Embryonic facial prominence (tissue), 1 donor: Measurements from ENCODE around the gene SPRY2.
"Not testable (repeated sequence)": the region's sequence is repeated elsewhere in the genome, so short reads cannot be mapped to it uniquely, and the experiment has no call there.

Source experiments
- DNase-seq: peaks from one replicate; pipeline ENCODE4 v3.0.0-alpha.2; 2016; ENCODE audit errors: extremely low spot score

Gene SPRY2, protein sequence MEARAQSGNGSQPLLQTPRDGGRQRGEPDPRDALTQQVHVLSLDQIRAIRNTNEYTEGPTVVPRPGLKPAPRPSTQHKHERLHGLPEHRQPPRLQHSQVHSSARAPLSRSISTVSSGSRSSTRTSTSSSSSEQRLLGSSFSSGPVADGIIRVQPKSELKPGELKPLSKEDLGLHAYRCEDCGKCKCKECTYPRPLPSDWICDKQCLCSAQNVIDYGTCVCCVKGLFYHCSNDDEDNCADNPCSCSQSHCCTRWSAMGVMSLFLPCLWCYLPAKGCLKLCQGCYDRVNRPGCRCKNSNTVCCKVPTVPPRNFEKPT

DNA sequence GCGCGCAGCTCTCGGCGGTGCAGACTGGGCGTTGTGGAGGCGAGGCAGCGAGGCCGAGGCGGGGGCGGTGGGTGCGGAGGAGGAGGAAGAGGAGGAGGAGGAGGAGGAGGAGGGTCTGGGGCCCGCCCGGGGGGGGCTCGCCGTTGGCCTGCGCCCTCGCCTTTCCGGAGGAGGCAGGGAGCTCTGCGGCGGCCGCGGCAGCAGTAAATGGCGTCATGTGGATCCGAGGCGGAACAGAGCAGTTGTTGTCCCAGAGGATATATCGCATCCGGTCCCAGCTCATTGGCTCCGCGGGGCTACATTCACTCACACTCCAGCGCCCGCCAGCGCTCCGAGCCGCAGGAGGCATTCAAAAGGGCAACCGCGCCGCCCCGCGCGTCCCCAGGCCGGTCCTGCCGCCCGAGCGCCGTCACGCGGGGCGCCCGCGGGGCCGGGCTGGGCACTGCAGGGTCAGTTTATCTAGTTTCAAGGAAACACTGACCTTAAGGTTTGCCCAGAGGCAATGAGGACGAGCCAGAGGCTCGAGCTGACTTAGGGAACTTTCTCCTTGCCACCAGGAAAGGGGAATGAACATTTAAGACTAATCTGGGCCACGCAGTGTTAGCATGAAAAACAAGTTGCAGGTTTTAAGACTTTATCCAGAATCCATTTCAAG is at the start of gene SPRY2:
Gene SPRY2 (minus strand): TSS at position 26 of the 655 bp plus-strand sequence. CDS start 3,421 bp downstream, outside the sequence.
- peak; percentile 97 for DNase-seq

DNA sequence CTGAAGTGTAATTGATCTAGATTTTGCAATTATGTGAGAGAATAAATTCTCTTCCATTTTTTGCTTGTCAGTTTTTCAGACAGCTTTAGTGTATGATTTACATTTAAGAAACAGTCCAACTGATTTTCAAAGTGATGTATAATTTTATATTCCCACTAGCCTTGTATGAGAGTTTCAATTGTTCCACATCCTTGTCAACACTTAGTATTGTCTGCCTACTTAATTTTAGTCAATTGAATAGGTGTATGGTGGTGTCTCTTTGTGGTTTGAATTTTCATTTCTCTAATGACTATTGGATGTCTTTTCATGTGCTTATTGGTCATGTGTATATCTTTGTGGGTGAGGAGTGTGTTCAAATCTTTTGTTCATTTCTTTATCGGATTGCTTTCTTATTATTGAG is 49.4 kb upstream of the SPRY2 start:
- DNase-seq, result no peak

DNA sequence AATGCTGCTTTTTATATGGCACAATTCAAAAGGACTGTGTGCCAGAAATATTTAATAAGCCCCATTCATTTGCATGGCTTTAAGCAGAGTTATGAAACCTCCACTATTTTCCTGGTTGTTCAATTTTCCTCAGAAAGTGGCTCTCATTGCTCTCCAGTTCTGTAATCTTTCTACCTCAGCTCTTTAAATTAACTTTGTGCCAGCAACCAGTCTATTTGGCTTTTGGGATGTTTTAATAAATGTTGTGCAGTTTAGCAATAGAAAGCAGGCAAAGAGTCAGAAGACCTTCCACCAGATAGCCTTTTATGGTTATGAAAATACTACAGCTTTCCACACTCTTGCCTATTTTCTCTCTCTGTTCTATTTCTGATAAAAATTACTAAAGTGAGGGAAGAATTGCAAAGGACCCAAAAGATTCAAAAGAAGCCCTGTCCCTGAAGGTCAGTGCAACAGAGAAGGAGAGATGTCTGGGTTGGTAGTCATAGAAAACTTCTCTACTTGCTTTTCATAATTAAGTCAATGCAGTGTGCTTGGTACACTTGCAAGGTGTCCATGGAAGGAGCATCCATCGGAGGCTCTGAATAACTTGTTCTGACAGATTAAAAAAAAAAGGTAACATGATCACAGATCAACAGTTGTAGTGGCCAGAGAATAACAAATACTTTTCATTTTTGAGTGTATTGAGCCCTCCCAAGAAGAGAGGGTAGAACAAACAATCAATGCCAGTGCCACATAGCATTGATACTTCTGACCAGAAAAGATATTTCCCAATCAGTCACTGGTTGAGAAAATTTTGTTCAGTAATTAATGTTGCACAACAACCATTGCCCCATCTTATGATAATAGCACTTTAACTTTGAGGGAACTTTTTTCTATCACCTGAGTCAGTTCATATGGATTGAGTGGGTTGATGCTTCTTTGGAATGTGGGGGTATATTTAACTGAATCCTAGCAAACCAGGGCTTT is 48.4 kb upstream of the SPRY2 start:
- no peak for DNase-seq

DNA sequence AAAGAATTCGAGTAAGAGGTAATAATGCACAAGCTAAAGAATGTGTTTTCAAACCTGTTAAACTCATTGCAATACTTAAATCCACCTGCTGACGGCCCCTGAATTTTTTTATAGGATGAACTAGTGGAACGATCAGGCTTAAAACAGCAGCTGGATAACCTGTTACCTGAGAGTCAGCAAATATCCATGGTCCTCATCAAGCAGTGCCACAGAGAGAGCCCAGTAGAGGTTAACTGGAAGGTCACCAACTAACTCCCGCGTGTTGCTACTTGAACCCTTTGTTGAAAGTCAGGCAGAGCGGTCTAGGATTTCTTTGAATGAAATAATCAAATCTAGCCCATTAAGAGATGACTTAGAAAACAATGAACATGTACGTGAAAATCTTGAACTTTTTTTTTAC is 47.6 kb upstream of the SPRY2 start:
- DNase-seq, result no peak

DNA sequence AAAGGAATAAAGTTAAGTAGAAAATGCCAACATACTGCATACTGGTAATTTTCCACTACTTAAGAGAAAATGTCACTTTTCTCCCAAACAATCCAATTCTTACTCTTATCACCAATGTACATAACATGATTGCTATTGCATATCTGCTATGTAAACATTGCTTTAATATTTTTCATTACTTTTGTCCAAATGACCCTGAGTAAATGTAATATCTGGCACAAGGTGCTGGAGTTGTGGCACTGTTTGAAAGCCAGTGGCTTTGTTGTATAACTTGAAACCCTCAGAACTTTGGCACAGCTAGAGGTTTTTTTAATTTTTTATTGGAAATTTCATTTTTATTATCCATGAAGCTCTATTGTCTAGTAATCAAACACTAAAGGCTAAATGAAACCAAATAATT is 45.7 kb upstream of the SPRY2 start:
- DNase-seq, result no peak

DNA sequence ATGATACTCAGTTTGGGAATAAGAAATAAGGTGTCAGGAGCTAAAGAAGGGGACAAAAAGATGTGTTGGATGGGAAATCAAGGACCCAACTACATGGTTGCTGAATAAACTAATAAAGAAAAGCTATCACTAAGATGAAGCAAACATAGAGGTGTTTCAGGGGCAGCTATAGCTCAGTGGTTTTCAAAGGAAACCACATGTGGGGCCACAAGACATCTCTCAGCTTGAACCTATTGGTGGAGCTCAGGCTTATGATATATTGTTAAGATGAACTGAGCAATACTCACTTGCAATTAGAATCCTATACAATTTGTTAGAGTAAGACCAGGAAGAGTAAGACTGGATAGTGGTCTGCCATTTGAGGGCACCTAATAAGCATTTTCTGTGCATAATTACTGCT is 45.1 kb upstream of the SPRY2 start:
- no peak for DNase-seq

DNA sequence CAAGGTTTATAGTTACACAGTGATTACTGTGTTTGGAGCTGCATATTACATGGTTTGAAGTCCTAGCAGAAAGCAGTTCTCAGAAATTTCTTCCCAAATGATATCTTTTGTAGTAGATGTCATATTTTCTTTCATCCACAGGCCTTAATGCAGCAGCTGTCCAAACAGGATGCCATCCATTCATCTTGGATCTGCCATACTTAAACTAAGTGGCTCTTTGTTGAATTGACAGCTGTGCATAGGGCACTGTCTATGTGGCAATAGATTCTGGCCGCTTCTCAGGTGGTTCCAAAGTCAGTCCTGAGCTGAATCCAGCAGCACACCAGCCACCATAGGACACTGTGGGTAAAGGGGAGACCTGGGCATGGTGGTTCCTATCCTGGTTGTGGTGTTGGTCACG is 41.6 kb upstream of the SPRY2 start:
- no peak for DNase-seq

DNA sequence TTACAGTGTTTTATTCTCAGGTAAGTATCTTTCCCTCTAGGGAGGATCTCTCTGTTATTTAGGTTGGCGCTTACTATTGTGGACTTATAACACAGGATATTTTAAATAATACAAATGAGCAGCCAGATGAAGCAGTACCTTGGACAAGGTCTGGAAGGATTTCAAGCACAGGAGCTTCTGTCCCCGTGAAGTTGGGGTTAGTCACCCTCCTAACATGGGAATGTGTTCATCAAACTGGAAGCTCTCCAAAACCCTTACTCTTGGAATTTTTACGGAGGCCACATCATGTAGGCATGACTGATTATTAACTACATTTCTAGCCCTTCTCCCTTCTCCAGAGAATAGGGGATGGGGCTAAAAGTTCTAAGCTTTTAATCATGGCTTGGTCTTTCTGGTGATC is 38.3 kb upstream of the SPRY2 start:
- no peak for DNase-seq

DNA sequence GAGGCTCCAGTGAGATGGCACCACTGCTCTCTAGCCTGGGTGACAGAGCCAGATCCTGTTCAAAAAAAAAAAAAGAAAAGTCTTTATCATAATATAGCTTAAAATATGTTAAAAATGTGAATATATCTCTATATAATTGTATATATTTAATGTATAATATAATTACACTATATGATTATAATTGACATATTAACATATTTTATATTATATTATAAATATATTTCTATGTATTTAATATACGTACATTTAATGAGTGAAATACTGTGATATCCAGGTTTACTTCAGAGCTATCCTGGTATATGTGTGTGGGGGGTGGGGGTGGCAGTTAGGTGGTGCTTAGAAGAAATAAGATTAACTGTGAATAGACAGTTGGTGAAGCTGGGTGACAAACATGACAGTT is 35.6 kb upstream of the SPRY2 start:
- DNase-seq, result no peak

DNA sequence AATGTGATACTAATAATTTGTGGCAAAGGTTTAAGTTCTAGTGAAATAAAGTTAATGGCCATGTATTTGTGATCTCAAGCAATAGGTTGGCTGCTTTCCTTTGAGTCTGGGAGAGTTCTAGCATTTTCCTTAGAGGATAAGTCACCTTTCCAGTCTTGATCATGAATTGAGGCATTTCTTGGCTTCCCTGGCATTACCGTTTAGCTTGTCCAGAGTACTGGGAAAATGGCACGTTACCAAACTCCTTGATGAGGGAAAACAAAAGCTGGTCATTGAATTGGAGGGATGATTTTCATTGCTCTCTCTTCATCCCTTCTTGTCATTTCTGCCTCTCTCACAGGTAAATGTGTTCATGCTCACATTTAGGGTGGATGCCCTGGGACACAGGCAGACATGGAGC is 34.0 kb upstream of the SPRY2 start:
- DNase-seq, result no peak

DNA sequence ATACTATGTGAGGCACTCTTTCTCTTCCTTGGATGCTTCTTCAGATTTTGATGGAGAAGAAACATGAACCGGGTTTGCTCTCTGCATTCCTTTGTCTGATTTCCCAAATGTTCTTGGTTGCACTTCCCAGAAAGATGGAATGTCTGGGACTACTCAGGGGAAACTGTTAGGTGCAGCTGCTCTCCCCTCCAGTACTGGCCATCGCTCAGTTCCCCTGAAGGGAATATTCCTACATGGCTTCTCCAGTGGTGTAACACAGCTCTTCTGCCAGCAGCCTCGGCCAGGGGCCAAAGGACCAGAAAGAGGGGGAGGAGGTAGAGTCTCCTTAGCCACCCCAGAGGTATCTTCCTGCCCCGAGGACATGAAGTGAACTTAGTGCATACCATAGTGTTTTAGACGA is 33.5 kb upstream of the SPRY2 start:
- no peak for DNase-seq

DNA sequence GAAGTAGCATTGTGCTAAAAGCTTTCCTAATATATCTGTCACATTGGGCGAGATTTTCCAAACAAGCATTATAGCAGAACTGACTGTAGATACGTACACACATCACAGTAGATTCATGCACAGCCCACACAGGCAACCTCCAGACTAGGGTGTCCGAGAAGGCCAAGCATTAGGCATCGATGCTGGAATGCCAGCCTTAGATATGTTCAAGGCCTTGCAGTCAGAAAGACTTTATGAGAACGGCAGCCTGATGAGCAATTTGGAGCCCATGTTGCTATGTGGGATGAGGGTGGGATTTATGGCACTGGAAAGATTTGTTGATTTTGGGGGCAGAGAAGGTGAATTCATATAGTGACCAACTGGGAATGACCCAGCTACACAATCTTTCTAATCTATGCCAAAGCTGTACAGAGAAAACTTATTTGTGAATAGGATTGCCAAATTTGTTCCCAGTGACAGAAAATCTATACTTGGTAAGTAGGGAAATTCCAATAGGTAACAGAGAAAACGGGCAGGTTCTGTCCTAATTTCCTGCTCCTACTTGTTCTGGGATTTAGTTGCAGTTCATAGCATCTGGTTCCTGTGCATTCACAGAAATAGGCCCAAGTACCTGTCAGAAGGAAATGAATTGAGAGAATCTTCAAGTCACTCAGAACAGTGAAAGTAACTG is 31.0 kb upstream of the SPRY2 start:
- DNase-seq, result no peak

DNA sequence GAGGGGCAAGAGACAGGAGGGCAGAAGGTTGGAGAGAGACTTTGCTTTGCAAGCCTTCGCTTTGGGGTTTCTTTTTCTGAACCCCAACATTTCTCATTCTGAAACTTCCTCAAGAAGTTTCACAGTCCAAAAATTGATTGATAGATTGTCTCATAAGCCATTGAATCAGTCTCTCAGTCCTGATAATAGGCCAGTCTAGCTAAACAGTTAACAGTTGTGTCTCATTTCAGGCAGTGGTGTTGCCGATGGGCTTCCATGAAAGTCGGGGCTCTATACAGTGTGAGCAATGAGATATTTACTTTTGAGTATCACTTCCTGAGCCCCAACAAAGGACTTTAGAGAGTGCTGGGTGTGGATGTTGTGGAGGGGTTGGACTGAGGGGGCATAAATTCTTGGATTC is 26.5 kb upstream of the SPRY2 start:
- no peak for DNase-seq

DNA sequence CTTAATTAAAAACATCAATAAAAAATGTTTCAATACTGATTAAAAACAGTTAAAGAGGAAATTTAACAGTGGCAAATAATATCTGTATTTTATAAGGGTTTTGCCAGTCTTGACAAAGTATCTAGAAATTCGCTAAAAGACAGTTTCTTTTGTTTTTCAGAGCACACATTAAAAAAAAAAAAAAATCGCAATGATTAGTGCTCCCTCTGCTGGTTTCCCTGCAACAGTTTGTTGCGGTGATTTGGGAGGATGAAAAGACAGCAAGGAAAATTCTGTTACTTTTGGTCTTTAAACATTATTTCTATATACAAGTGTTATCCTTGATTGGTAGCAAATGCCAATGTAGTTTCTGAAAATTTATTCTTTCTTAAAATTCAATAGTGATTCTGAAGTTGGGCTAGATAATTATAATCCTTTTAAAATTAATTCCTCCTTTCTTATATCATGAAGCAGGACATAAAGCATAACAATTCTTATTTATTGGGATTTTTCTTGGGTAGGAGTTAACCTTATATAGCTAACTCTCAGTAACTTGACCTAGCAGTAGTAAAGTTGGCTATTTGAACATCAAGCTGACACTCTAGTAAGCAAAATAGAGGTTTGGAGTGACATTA is 23.1 kb upstream of the SPRY2 start:
- DNase-seq, result no peak

DNA sequence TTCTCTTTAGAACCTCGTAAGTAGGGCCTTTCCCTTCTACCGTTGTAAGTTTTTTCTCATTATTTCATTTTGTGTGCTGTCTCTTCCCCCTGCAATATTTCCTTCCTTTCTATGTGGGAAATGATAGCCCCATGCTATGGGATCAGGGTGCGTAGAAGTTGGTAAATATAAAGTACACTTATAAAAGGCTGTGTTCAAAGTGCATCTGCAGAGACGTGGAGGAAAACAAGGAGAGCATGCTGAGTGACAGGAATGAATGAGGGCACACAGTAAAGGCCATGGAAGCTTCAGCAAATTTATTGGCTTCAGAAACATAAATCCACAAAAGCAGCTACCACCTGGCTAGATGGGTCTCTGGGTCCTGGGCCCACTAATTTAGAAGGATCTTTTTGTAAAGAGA is 21.6 kb upstream of the SPRY2 start:
- DNase-seq, result no peak

DNA sequence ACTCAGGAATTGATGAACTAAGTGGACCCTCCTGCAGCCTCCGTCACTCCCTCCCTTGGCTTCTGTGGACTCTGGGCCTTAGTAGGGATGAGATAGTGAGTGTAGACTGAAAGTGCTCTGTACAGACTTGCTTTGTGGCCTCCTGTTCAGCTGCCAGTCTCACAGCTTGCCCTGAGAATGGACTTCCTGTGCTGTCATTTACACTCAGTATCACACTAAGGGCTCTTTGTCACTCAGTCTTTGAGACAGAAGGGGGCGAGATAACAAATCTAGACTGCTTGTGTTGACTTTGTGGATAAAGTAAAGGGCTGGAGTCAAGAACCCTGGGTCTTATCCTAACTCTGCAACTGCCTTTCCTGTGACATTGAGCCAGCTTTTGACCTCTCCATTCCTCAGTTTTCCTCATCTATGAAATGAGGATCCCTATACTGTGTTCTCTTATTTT is 21.0 kb upstream of the SPRY2 start:
- DNase-seq, result peak; percentile 55

DNA sequence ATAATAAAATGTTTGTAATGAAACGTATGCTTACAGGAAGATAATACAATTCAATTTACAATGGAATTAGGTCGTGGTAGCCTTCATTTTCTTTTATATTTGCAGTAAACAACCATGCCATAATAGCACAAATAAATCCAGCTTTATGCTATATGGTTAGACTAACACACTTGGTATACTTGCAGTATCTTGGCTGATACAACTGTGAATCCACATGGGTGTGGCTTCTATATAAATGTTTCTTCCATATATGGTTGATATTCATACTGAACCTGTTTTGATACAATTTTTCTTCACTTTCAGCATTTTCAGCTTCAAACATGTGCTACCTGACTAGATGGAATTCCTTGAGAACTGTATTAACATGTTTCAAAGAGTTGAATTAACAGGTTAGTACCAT is 20.4 kb upstream of the SPRY2 start:
- no peak for DNase-seq

DNA sequence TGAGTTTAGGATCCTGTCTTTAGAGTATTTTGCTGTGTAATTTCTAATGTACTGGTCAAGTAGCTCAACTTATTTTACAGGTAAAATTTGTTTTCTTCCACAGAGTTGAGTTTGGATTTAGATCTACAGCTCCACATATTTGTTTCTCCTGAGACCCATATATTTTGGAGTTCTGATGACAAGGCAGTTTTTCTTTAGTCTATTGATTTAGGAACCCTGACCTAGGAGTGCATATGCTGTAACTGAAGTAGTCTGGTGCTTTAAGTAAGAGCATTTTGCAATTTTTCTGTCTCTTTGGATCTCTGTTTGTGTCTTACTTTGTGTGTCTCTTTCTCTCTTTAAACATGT is 19.5 kb upstream of the SPRY2 start:
- DNase-seq, result no peak

DNA sequence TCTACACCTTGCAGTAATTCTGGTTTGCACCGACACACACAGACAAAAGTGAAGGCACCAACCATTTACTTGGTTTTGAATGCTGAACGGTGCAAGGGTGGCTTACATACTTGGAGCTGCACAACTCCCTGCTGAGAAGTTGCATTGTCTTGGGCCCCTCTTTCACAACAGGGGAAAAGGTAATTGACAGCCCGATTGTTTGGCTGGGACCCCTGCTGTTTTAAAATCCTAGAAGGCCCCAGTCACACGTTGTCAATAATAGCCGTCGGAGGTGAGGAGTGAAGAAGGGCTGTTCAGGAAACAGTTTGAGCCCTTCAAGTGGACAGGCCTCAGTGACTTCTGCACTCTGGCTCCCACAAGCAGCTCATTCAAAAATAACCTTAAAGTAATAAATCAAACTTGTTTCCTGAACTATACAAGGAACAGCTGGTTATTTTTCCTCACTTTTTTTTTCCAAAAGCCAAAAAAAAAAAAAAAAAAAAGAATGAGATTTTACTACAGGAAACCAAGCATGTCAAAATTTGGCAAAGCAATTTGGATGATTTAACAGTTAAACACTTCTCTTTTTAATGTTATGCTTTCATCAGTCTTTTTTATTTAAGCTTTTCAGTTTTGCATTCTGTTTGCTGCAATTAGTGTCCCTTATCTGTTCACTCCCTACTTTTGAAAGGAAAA is 19.0 kb upstream of the SPRY2 start:
- DNase-seq, result no peak

DNA sequence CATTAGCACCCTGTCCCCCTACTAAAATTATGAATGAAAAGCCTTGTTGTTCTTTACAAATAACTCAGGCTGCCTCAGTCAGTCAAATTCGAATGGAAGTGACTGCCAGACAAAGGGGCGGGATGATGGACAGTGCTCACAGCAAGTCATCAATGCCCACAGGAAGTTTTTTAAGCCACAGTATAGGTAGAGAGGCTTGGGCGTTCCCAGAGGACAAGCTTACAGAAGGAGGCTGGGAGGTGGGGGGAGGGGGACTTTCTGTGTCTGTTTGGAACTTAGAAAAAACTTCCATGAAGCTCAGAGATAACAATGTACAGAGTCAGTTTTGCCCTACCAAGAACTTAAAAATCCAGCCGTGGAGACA is 18.5 kb upstream of the SPRY2 start:
- DNase-seq, result no peak

DNA sequence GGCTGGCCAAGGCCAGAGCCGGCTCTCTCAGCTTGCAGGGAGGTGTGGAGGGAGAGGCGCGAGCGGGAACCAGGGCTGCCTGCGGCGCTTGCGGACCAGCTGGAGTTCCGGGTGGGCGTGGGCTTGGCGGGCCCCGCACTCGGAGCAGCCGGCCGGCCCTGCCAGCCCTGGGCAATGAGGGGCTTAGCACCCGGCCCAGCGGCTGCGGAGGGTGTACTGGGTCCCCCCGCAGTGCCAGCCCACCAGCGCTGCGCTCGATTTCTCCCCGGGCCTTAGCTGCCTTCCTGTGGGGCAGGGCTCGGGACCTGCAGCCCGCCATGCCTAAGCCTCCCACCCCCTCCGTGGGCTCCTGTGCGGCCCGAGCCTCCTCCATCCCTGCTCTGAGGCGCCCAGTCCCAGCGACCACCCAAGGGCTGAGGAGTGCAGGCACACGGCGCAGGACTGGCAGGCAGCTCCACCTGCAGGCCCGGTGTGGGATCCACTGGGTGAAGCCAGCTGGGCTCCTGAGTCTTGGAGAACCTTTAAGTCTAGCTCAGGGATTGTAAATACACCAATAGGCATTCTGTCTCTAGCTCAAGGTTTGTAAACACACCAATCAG is 14.7 kb upstream of the SPRY2 start:
- not testable (repeated sequence) for DNase-seq
